Measurements from ENCODE around the gene OSBPL3.

OSBPL3 gene

GRCh38 chr7:24979470-24979862 lies 512 bp downstream of the OSBPL3 start:
- Histone ChIP-seq H3K4me3 (ENCODE audit: low read length in 2 of 2) (peak overlapping the region; percentile 44 to 74), H3K27ac (ENCODE audit: low read length) (no peak overlapping the region), H3K9ac (ENCODE audit: low read length in 2 of 2) (peak overlapping the region; percentile 15 to 42), H3K9me3 (ENCODE audit: control insufficient read depth in 2 of 2, low read length in 2 of 2) (no peaks in the 10 kb centered on the region), H3K36me3 (ENCODE audit: control insufficient read depth in 2 of 2, insufficient read depth in 2 of 2, low read length in 2 of 2) (no peaks in the 10 kb centered on the region), H3K27me3 (ENCODE audit: control insufficient read depth in 1 of 2, insufficient read depth in 2 of 2, low read length in 2 of 2) (peaks cover 0 to 2% of the 10 kb centered on the region in 2 donors), H3K4me1 (ENCODE audit: control insufficient read depth, insufficient read depth, low read length) (peaks cover 28% of the 10 kb centered on the region)

DNA sequence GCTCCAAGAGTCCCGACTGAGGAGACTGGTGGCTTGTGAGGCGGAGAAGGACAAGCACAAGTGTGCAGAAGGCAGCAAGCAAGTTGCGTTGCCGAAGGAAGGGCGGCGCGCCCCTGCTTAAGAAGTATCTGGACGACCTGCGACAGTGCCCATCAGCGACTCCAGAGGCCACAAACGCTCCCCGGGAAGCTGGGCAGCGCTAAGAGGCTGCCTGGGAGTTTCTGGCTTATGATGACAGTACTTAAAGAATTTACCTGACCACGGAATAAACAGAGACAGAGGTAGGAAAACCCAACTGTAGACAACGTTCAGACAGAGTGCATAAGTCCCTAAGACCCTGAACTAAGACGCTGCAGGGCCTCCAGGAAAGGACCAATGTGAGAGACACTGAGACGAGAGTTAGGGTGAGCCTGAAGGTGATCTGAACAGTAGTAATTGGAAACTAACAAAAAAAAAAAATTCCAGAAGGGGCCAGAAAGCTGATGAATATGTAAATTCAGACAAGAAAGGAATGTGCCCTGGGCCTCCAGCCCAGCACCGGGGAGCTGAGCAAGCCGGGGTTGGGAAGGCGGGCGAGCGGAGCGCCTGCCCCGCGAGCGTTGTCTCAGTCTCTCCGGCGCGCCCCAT lies 1.0 kb downstream of the OSBPL3 start:
- Histone ChIP-seq H3K9ac (ENCODE audit: low read length in 2 of 2) (peak overlapping the region; percentile 15 to 42), H3K36me3 (ENCODE audit: control insufficient read depth in 2 of 2, insufficient read depth in 2 of 2, low read length in 2 of 2) (no peaks in the 10 kb centered on the region), H3K4me1 (ENCODE audit: control insufficient read depth, insufficient read depth, low read length) (peaks cover 28% of the 10 kb centered on the region), H3K27ac (ENCODE audit: low read length) (no peak overlapping the region), H3K9me3 (ENCODE audit: control insufficient read depth in 2 of 2, low read length in 2 of 2) (no peaks in the 10 kb centered on the region), H3K27me3 (ENCODE audit: control insufficient read depth in 1 of 2, insufficient read depth in 2 of 2, low read length in 2 of 2) (peaks cover 0 to 2% of the 10 kb centered on the region in 2 donors), H3K4me3 (ENCODE audit: low read length in 2 of 2) (peak overlapping the region; percentile 44 to 74)

- no peak overlapping the region for H3K27ac ChIP-seq (ENCODE audit: low read length)
- H3K4me3 ChIP-seq (ENCODE audit: low read length in 2 of 2): no peak overlapping the region
- no peaks in the 10 kb centered on the region for H3K27me3 ChIP-seq (ENCODE audit: control insufficient read depth in 1 of 2, insufficient read depth in 2 of 2, low read length in 2 of 2)
- H3K9me3 ChIP-seq (ENCODE audit: control insufficient read depth in 2 of 2, low read length in 2 of 2): no peaks in the 10 kb centered on the region
- peaks cover 16% of the 10 kb centered on the region for H3K4me1 ChIP-seq (ENCODE audit: control insufficient read depth, insufficient read depth, low read length)
- no peaks in the 10 kb centered on the region for H3K36me3 ChIP-seq (ENCODE audit: control insufficient read depth in 2 of 2, insufficient read depth in 2 of 2, low read length in 2 of 2)
- no peak overlapping the region for H3K9ac ChIP-seq (ENCODE audit: low read length in 2 of 2)
Observed at GRCh38 chr7:24975644-24976260, 4.2 kb downstream of the OSBPL3 start.

GRCh38 chr7:24975172-24975571 lies 4.8 kb downstream of the OSBPL3 start:
- H3K4me1 ChIP-seq (ENCODE audit: control insufficient read depth, insufficient read depth, low read length): peaks cover 11% of the 10 kb centered on the region
- H3K36me3 ChIP-seq (ENCODE audit: control insufficient read depth in 2 of 2, insufficient read depth in 2 of 2, low read length in 2 of 2): no peaks in the 10 kb centered on the region
- no peaks in the 10 kb centered on the region for H3K27me3 ChIP-seq (ENCODE audit: control insufficient read depth in 1 of 2, insufficient read depth in 2 of 2, low read length in 2 of 2)
- H3K9me3 ChIP-seq (ENCODE audit: control insufficient read depth in 2 of 2, low read length in 2 of 2): no peaks in the 10 kb centered on the region
- no peak overlapping the region for H3K27ac ChIP-seq (ENCODE audit: low read length)
- no peak overlapping the region for H3K9ac ChIP-seq (ENCODE audit: low read length in 2 of 2)
- no peak overlapping the region for H3K4me3 ChIP-seq (ENCODE audit: low read length in 2 of 2)

GRCh38 chr7:24974026-24974832 lies 5.7 kb downstream of the OSBPL3 start:
- Histone ChIP-seq H3K9me3 (ENCODE audit: control insufficient read depth in 2 of 2, low read length in 2 of 2) (no peaks in the 10 kb centered on the region), H3K36me3 (ENCODE audit: control insufficient read depth in 2 of 2, insufficient read depth in 2 of 2, low read length in 2 of 2) (no peaks in the 10 kb centered on the region), H3K4me3 (ENCODE audit: low read length in 2 of 2) (no peak overlapping the region), H3K27ac (ENCODE audit: low read length) (no peak overlapping the region), H3K4me1 (ENCODE audit: control insufficient read depth, insufficient read depth, low read length) (peaks cover 5% of the 10 kb centered on the region), H3K27me3 (ENCODE audit: control insufficient read depth in 1 of 2, insufficient read depth in 2 of 2, low read length in 2 of 2) (no peaks in the 10 kb centered on the region), H3K9ac (ENCODE audit: low read length in 2 of 2) (no peak overlapping the region)

DNA sequence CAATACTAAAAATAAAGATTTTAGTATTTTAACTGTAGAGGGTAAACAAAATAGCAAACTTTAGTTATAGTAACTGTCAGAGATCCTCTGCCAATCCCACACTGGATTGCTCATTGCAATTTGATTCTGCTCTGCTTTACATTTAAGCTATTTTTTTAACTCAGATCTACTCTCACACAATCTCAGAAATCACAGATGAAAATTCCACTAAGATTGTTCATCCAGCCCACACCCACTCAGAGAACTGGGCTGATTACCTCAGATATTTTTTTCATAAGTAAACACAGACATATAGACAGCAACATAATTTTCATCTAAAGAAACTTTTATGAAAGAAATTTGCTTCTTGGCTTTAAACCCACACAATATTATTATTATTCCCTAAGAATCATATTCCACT lies 7.0 kb downstream of the OSBPL3 start:
- no peaks in the 10 kb centered on the region for H3K27me3 ChIP-seq (ENCODE audit: control insufficient read depth in 1 of 2, insufficient read depth in 2 of 2, low read length in 2 of 2)
- no peak overlapping the region for H3K27ac ChIP-seq (ENCODE audit: low read length)
- H3K36me3 ChIP-seq (ENCODE audit: control insufficient read depth in 2 of 2, insufficient read depth in 2 of 2, low read length in 2 of 2): no peaks in the 10 kb centered on the region
- H3K4me3 ChIP-seq (ENCODE audit: low read length in 2 of 2): no peak overlapping the region
- no peak overlapping the region for H3K9ac ChIP-seq (ENCODE audit: low read length in 2 of 2)
- no peaks in the 10 kb centered on the region for H3K4me1 ChIP-seq (ENCODE audit: control insufficient read depth, insufficient read depth, low read length)
- H3K9me3 ChIP-seq (ENCODE audit: control insufficient read depth in 2 of 2, low read length in 2 of 2): no peaks in the 10 kb centered on the region

DNA sequence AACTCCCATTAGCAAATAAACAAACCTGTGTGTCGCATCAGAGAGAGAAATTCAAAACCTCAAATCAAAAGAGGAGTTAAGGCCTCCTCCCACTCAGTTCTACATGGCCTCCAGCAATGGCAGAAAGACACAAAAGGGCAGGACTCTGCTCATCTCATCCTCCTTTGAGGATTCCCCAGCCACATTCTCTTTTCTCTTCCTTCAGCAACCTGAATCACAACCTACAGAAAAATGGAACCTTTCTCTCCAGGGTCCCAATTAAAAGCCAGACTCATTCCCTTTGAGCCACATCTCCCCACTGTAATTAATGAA lies 7.9 kb downstream of the OSBPL3 start:
- Histone ChIP-seq H3K4me3 (ENCODE audit: low read length in 2 of 2) (no peak overlapping the region), H3K36me3 (ENCODE audit: control insufficient read depth in 2 of 2, insufficient read depth in 2 of 2, low read length in 2 of 2) (no peaks in the 10 kb centered on the region), H3K4me1 (ENCODE audit: control insufficient read depth, insufficient read depth, low read length) (no peaks in the 10 kb centered on the region), H3K27ac (ENCODE audit: low read length) (no peak overlapping the region), H3K9me3 (ENCODE audit: control insufficient read depth in 2 of 2, low read length in 2 of 2) (no peaks in the 10 kb centered on the region), H3K9ac (ENCODE audit: low read length in 2 of 2) (no peak overlapping the region), H3K27me3 (ENCODE audit: control insufficient read depth in 1 of 2, insufficient read depth in 2 of 2, low read length in 2 of 2) (no peaks in the 10 kb centered on the region)

- Histone ChIP-seq H3K4me3 (ENCODE audit: low read length in 2 of 2) (no peak overlapping the region), H3K4me1 (ENCODE audit: control insufficient read depth, insufficient read depth, low read length) (no peaks in the 10 kb centered on the region), H3K27me3 (ENCODE audit: control insufficient read depth in 1 of 2, insufficient read depth in 2 of 2, low read length in 2 of 2) (no peaks in the 10 kb centered on the region), H3K27ac (ENCODE audit: low read length) (no peak overlapping the region), H3K9me3 (ENCODE audit: control insufficient read depth in 2 of 2, low read length in 2 of 2) (no peaks in the 10 kb centered on the region), H3K9ac (ENCODE audit: low read length in 2 of 2) (no peak overlapping the region), H3K36me3 (ENCODE audit: control insufficient read depth in 2 of 2, insufficient read depth in 2 of 2, low read length in 2 of 2) (no peaks in the 10 kb centered on the region)
Observed at GRCh38 chr7:24971333-24972165, 8.4 kb downstream of the OSBPL3 start.

GRCh38 chr7:24970676-24971075 lies 9.3 kb downstream of the OSBPL3 start:
- no peaks in the 10 kb centered on the region for H3K36me3 ChIP-seq (ENCODE audit: control insufficient read depth in 2 of 2, insufficient read depth in 2 of 2, low read length in 2 of 2)
- H3K27ac ChIP-seq (ENCODE audit: low read length): no peak overlapping the region
- no peak overlapping the region for H3K9ac ChIP-seq (ENCODE audit: low read length in 2 of 2)
- H3K4me1 ChIP-seq (ENCODE audit: control insufficient read depth, insufficient read depth, low read length): no peaks in the 10 kb centered on the region
- H3K27me3 ChIP-seq (ENCODE audit: control insufficient read depth in 1 of 2, insufficient read depth in 2 of 2, low read length in 2 of 2): no peaks in the 10 kb centered on the region
- H3K4me3 ChIP-seq (ENCODE audit: low read length in 2 of 2): no peak overlapping the region
- no peaks in the 10 kb centered on the region for H3K9me3 ChIP-seq (ENCODE audit: control insufficient read depth in 2 of 2, low read length in 2 of 2)

GRCh38 chr7:24968165-24968564 lies 11.8 kb downstream of the OSBPL3 start:
- no peak overlapping the region for H3K4me3 ChIP-seq (ENCODE audit: low read length in 2 of 2)
- H3K27ac ChIP-seq (ENCODE audit: low read length): no peak overlapping the region
- H3K27me3 ChIP-seq (ENCODE audit: control insufficient read depth in 1 of 2, insufficient read depth in 2 of 2, low read length in 2 of 2): no peaks in the 10 kb centered on the region
- no peaks in the 10 kb centered on the region for H3K36me3 ChIP-seq (ENCODE audit: control insufficient read depth in 2 of 2, insufficient read depth in 2 of 2, low read length in 2 of 2)
- no peak overlapping the region for H3K9ac ChIP-seq (ENCODE audit: low read length in 2 of 2)
- H3K4me1 ChIP-seq (ENCODE audit: control insufficient read depth, insufficient read depth, low read length): no peaks in the 10 kb centered on the region
- H3K9me3 ChIP-seq (ENCODE audit: control insufficient read depth in 2 of 2, low read length in 2 of 2): no peaks in the 10 kb centered on the region

Data from stomach smooth muscle (tissue), 2 donors.